Measurements from ENCODE around the gene UPB1. TPM values are rescaled to one million over a fixed set of nuclear protein-coding genes. Genes with fewer than 3 reads are reported as not detected.

The UPB1 gene
- total and polyA plus RNA-seq, 9 of the 15 experiments (the other 6 are each of a cell fraction or from before 2014, with no cell fraction given) = 0.06 to 0.11 TPM; not detected in 7

DNA sequence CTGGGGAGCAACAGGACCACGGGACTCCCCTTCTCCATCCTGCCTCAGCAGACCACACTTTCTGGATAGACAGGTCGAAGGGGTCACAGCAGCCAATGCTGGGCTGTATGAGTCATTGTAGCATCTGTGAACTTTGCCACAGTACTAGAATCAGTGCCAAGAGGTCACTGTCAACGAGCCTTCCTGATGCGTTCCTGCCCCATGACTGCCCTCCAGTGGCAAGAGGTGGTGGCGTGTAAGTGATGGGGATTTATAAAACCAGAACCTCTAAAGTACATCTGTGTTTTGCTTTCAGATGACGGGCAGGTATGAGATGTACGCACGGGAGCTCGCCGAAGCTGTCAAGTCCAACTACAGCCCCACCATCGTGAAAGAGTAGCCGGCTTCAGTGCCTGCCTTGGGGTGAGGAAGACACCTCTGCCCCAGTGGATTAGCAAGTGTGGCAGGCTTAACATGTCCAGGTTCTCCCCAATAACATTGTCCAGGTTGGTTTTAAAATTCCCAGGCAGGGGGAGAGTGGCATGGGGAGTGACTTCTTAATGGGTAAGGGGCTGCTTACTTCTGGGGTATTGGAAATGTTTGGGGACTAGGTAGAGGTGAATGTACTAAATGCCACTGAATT, 30.4 kb downstream of the UPB1 start (continued):
- TF ChIP-seq HDAC1 (IDR thresholded peaks at IDR 0.05) (peak in 1 of 2 experiments; percentile 68; a peak in 2 of 4 replicates), ATF7 (IDR thresholded peaks at IDR 0.05) (peak; percentile 38; the same call in 1 of the 2 replicates), KAT7 (CRISPR knock-in tag; IDR thresholded peaks at IDR 0.05; ENCODE audit: borderline replicate concordance) (no peak), ZNF830 (CRISPR knock-in tag; IDR thresholded peaks at IDR 0.05) (no peak), NFIC (IDR thresholded peaks at IDR 0.05) (peak; percentile 39), ARID1B (IDR thresholded peaks at IDR 0.05) (no peak), CAMTA2 (CRISPR knock-in tag; conservative IDR thresholded peaks at IDR 0.05) (no peak), HDAC8 (tag; IDR thresholded peaks at IDR 0.05) (no peak), JUND (IDR thresholded peaks at IDR 0.05; ENCODE audit: borderline replicate concordance, low read depth, low read length) (peak; percentile 91), JUND (tag; IDR thresholded peaks at IDR 0.05; ENCODE audit: borderline replicate concordance, low read depth, low read length) (peak; percentile 85; the same call in 2 of the 3 replicates), TBL1XR1 (IDR thresholded peaks at IDR 0.05; ENCODE audit: low read length in 2 of 2) (no peak), DPF2 (IDR thresholded peaks at IDR 0.05) (no peak), ZNF551 (CRISPR knock-in tag; IDR thresholded peaks at IDR 0.05) (no peak), ESRRA (IDR thresholded peaks at IDR 0.05; ENCODE audit: borderline replicate concordance, low read depth) (peak; percentile 48; the same call in 1 of the 2 replicates), IRF2 (CRISPR knock-in tag; IDR thresholded peaks at IDR 0.05) (no peak), EHMT2 (IDR thresholded peaks at IDR 0.05) (no peak), ZBTB1 (CRISPR knock-in tag; IDR thresholded peaks at IDR 0.05; ENCODE audit: borderline replicate concordance, low read depth) (no peak), HDAC3 (IDR thresholded peaks at IDR 0.05; ENCODE audit: borderline replicate concordance, partially characterized antibody) (no peak), CTBP1 (IDR thresholded peaks at IDR 0.05; ENCODE audit: borderline replicate concordance) (peak; percentile 87), ZNF347 (CRISPR knock-in tag; IDR thresholded peaks at IDR 0.05; ENCODE audit: low read depth) (no peak)
- TF ChIP-seq, protein P1, sequence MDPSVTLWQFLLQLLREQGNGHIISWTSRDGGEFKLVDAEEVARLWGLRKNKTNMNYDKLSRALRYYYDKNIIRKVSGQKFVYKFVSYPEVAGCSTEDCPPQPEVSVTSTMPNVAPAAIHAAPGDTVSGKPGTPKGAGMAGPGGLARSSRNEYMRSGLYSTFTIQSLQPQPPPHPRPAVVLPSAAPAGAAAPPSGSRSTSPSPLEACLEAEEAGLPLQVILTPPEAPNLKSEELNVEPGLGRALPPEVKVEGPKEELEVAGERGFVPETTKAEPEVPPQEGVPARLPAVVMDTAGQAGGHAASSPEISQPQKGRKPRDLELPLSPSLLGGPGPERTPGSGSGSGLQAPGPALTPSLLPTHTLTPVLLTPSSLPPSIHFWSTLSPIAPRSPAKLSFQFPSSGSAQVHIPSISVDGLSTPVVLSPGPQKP (CRISPR knock-in tag; IDR thresholded peaks at IDR 0.05) = no peak
- TF ChIP-seq, protein P2, sequence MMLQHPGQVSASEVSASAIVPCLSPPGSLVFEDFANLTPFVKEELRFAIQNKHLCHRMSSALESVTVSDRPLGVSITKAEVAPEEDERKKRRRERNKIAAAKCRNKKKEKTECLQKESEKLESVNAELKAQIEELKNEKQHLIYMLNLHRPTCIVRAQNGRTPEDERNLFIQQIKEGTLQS (IDR thresholded peaks at IDR 0.05) = peak; percentile 85
- TF ChIP-seq, protein P2 (CRISPR knock-in tag; conservative IDR thresholded peaks at IDR 0.05) = no peak
- TF ChIP-seq, protein P3, sequence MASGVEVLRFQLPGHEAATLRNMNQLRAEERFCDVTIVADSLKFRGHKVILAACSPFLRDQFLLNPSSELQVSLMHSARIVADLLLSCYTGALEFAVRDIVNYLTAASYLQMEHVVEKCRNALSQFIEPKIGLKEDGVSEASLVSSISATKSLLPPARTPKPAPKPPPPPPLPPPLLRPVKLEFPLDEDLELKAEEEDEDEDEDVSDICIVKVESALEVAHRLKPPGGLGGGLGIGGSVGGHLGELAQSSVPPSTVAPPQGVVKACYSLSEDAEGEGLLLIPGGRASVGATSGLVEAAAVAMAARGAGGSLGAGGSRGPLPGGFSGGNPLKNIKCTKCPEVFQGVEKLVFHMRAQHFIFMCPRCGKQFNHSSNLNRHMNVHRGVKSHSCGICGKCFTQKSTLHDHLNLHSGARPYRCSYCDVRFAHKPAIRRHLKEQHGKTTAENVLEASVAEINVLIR (CRISPR knock-in tag; IDR thresholded peaks at IDR 0.05) = no peak

Data from K562 (cell line).